DMS79 treated with DMSO at 0.1 percent for 48 hours (cell line): ENCODE data around the gene CBLC.

Source experiments
- DNase-seq: peaks from one replicate; lab custom pipeline; 2025; lab: John Stamatoyannopoulos, UW

CBLC gene

DNA sequence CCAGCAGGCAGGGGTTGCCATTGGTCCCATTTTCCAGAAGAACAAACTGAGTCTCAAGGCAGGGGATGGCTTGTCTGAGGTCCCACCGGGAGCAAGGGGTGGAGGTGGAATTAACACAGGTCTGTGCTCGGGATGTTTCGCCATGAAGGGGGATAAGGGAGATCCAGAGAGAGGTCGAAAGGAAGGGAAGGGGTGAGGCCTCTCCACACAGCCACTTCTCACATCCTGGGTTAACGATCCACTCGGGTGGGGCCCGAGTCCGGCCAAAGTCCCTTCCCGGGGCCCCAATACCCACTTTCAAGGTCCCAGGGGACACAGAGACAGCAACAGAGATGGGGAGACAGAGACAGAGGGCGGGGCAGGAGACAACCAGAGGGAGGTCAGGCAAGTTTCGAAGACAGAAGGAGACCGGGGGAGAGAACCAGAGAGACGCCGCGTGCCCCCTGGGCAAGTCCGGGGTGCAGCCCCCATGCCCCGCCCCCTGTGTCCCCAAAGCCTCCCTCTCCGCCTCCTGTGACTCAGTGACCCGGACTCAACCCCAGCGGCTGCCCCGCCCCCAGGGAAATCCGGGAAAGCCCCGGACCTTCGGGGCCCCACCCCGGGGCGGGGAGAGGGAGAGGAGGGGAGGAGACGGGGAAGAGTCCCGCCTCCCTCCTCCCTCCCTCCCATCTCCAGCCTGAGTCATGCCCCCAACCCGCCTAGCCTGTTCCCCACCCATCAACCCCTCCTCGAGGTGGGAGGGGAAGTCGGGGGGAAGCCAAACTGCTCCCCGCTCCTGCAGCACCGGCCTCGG is 30.5 kb upstream of the CBLC start:
- peak; percentile 8 for DNase-seq

DNA sequence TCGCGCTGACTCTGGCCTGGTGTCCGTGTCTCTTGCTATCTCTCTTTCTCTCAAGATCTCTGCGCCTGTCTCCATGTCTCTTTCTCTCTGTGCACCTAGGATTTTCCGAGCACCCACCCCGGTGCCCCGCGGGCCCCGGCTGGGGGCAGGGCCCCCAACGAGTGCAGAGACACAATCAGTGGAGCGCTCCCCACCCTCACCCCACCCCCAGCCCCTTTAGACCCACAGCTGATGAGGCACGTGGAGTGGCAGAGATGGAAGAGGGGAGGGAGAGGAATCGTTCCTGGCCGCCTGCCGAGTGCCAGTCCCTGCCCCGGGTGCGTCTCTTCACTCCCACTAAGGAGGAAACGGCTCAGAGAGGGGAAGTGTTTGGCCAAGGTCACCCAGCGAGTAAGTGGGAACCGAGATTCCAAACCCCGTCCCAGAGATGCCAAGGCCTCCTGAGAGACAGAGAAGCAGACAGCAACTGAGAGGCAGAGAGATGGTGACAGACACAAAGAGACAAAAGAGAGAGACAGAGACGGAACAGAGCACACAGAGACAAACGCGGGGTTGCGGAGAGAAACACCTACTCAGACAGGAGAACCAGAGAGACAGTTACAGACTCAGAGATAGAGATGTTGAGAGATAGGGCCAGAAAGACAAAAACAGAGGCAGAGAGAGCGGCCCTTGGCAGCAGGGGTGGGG is 29.8 kb upstream of the CBLC start:
- DNase-seq, result peak; percentile 16

DNA sequence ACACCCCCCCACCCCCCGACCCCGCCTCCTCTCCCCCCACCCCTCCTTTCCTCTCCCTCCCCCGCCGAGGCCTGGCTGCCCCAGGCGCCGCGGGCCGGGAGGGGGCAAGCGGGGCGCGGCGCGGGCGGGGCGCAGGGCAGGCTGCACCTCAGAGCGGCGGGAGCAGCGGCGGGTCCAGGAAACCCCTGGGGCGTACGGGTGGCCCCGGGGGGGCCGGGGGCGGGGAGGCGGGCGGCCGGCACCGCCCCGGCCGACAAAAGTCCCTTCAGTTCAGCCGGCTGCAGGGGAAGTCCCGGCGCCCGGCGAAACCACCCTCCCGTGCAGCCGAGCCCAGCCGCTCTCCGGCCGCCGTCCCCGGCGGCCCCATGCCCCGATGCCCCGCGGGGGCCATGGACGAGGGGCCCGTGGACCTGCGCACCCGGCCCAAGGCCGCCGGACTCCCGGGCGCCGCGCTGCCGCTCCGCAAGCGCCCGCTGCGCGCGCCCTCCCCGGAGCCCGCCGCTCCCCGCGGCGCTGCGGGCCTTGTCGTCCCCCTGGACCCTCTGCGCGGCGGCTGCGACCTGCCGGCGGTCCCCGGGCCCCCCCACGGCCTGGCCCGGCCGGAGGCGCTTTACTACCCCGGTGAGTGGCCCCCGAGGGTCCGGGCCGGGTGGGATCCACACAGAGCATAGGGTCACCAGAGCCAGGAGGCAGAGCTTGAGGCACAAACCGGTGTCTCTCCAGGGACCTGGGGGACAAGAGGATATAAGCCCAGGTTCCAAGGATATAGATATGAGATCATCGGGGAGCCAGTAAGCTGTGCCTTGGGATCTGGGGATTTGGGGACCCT is 29.1 kb upstream of the CBLC start, which contains the start of gene BCL3:
BCL3 (plus strand) TSS at position 283 of the 829 bp plus-strand sequence; CDS start at position 366, 83 bp downstream.
- no peak for DNase-seq

DNA sequence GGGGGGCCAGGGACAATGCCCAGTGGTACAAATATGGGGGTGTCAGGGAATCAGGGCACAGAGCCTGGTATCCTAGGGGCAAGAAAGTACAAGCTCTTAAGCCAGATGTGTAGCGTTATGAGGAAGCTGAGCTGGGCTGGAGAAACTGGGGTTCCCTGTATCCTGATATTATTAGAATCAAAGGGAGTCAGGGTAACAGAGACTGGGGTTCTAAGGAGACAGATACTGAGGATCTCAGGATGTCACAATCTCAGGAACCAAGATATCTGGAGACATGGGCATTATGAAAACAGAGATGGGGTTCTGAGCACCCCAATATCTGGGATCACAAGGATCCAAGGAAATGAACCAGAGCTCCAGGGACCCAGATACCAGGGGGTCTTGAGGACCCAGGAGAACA is 28.4 kb upstream of the CBLC start:
- DNase-seq, result no peak

DNA sequence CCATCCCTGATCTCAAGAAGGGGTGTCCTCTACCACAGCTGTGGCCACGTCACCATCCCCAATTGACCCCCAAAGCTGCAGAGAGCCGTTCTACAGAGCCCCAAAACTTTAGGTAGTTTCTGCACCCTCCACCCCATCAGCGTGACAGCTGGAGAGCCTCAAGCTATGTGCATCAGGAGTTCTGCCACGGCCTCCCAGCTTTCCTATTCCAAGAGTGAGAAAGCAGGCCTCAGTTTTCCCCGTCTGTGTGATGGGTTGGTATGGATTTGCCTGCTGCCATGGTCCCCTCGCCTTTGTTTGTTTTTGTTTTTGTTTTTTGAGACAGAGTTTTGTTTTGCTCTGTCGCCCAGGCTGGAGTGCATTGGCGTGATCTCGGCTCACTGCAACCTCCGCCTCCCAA is 27.7 kb upstream of the CBLC start:
- no peak for DNase-seq

DNA sequence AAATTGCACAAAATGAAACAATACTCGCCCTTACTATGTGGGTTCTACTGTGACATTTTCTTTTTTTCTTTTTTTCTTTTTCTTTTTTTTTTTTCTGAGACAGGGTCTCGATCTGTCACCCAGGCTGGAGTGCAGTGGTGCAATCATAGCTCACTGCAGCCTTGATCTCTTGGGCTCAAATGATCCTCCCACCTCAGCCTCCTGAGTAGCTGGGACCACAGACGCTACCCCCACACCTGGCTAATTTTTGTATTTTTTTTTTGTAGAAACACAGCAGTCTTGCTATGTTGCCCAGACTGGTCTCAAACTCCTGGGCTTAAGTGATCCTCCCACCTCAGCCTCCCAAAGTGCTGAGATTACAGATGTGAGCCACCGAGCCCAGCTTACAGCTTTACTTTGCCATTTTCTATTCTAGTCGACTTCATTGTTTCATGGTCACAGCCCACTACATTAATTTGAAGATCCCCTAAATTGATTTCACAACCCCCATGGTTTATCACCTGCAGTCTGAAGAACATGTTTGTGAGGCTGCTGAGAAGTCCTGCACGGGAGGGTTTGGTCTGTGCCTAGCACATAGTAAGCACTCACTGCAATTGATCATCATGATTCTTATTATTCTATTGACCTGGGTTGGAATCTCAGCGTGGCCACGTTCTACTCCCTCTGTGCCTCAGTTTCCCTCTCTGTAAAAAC is 25.4 kb upstream of the CBLC start:
- DNase-seq, result no peak

DNA sequence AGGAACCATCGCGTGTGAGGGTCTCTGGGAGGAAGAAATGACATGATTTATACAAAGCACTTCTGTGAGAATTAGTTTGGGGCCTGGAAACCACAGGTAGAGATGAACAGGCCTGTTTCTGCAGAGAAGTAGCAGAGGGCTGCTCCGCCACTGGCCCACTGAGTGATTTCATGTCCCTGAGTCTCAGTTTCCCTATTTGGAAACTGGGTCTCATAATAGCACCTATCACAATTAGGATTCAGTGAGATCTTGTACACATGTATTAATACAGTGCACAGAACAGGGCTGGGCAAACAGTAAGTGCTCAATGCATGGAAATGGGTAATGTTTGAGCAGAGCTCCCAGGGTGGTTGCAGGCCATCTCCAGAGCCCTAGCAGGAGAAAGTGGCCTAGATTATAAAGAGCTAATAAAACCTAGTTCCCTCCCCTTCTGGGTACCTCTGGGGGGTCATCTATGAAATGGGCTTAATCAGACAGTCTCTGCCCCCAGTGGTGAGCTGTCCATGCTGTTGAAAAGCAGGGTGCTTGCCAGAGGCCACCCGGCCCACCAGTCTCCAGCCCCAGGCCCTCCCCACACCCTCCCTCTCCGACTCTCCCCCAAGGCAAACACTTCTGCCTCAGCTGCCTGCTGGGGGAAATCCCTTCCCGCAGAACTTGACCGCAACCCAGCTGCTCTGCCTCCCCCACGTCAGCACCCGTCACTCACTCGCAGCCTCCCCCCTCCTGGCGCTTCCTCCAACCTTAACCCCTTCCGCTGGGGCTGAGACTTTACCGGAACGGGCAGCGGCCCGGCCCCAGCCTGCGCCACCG is 24.7 kb upstream of the CBLC start:
- peak; percentile 58 for DNase-seq

DNA sequence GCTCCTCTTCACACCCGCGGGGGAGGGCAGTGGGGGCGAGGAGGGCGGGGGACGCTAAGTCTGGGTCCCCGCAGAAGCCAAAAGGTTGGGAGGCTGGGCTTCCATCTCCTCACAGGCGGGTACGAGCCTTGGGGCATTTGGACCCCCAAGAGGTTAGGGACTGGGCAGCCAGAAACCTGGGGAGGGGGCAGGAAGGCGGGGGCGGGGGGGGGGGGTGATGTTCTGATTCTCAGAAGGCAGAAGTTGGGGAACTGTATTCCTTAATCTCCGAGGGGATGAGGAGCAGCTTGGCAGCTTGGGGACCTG is 24.1 kb upstream of the CBLC start:
- no peak for DNase-seq

DNA sequence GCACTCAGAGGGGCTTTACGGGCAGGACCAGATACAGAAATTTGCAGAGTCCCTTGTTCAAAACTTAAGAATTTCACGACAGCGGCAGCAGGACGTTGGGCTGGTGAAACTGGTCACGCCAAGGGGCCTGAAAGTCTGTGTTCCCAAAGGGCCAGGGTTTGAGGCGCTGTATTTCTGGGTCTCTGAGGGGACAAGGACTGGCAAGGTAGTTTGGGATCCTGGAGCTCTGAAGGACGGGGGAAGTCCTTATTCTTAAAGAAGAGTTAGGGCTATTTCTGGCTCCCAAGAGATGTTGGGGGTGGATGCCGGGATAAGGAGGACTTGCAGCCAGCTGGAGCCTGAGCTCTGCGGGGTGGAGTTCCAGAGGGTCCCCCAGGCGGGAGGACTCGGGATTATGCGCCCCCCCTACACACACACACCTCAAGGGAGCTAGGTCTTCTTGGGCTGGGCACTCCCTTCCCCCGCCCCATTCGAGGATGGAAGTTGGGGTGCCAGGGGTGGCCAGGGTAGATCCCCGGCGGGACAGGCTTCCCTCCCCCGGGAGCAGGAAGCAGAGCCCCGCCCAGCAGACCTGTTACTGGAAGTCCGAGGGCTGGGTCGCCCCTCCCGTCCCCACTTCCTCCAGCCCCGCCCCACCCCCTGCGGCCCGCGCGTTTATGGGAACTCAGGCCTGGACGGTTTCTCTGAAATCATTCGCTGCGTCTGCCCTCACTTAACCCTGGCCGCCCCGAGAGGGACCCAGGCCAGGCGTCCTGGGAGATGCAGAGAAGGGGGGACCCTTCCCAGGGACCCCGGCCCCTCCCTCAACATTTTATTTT is 23.5 kb upstream of the CBLC start:
- DNase-seq, result peak; percentile 58

DNA sequence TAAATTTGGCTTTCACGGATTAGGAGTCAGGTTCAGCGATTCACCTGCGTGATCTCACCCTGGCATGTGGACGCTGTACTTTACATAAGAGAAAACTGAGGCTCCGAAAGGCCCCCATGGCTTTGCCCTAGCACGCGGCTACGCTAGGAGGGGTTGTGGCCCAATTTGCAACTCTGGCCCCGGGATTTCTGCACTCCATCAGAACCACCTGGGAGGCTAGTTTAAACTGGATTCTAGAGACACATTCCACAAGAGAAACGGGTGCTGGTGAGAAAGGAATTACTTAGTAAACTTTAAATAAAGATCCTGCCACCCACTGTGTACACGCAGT is 23.0 kb upstream of the CBLC start:
- no peak for DNase-seq

DNA sequence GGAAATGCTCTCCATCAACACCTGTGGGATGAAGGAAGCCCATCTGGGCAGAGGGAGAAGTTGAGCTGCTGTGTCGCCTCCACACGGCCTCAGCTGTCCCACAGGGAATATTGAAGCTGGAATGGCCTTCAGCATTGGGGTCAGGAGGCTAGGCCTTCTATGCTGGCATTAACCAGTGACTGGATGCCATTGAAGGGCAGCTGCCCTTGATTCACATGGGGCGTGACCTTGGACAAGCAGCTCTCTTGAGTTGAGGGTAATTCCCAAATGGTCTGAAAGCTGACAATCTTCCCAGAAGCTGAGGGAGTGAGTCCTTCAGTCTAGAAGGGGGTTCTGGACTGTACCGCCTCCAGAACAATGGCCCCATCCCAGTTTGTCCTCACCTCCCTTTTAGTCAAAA is 22.5 kb upstream of the CBLC start:
- no peak for DNase-seq

DNA sequence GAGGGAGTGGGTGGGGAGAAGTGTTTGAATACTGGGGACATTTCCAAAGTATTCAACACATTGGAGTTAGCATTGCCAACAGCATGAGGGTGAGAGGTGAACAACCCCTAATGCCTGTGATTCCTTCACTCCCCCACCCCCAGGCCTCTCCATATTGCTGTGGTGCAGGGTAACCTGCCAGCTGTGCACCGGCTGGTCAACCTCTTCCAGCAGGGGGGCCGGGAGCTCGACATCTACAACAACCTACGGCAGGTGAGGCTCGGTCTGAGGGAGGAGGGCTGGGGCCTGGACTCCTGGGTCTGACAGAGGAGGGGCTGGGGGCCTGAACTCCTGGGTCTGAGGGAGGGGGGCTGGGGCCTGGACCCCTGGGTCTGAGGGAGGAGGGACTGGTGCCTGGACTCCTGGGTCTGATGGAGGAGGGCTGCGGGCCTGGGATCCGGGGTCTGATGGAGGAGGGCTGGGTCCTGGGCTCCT is 21.6 kb upstream of the CBLC start:
- no peak for DNase-seq

DNA sequence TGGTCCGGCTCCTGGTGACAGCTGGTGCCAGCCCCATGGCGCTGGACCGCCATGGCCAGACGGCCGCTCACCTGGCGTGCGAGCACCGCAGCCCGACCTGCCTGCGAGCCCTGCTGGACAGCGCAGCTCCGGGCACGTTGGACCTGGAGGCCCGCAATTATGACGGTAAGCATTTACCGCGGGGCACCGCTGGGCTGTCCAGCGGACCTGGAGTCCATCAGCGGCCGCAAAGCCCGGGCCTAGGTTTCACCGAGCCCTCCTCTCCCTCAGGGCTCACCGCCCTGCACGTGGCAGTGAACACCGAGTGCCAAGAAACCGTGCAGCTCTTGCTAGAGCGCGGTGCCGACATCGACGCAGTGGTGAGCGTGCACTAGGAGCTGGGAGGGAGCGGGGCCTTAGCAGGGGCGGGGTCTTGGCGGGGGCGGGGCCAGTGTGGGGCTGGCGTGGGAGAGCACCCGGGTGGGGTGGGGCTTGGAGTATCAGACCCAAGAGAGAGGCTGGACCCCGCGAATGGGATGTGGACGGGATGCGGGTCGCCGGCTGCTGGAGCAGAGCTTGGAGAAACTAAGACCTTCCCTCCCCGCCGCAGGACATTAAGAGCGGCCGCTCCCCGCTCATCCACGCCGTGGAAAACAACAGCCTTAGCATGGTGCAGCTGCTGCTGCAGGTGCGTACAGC is 20.5 kb upstream of the CBLC start:
- DNase-seq, result no peak

DNA sequence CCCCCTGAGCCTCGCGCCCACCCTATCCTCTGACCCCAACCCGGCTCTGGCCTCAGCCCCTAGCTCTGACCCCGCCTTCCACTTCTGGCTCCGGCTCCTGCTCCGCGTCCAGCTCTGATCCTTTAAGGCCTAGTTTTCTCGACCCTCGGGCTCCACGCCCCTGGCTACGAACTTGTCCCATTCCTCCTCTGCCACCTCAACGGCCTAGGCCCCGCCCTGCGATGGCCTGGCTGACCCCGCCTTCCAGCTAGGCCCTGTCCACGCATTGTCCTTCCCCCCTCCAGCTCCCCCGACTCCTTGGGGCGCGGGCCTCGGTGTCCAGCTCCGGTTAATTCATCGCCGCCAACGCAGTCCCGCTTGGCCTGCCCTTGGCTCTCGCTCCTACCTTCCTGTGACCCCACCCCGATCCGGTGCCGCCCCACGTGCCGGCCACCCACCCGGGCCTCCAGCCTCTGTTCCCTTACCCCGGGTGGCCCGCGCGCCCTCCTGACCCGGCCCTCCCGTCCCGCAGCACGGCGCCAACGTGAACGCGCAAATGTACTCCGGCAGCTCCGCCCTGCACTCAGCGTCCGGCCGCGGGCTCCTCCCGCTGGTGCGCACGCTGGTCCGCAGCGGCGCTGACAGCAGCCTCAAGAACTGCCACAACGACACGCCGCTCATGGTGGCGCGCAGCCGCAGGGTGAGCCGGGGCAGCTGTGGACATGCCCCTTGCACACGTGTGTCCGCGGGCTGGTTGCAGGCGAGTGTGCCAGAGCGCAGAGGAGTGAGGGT is 19.8 kb upstream of the CBLC start:
- no peak for DNase-seq

DNA sequence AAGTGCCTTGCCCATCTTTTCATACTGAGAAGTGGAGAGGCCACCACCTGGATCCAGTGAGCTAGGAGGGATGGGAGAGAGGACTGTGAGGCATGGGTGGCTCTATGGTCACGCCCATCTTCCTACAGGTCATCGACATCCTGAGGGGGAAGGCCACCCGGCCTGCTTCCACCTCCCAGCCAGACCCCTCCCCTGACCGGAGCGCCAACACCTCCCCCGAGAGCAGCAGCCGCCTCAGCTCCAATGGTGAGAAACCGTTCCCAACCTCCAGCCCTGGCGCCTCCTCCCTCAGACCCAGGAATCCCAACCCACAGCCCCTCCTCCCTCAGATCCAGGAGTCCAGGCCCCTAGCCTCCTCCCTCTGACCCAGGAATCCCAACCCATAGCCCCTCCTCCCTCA is 19.1 kb upstream of the CBLC start:
- DNase-seq, result no peak

DNA sequence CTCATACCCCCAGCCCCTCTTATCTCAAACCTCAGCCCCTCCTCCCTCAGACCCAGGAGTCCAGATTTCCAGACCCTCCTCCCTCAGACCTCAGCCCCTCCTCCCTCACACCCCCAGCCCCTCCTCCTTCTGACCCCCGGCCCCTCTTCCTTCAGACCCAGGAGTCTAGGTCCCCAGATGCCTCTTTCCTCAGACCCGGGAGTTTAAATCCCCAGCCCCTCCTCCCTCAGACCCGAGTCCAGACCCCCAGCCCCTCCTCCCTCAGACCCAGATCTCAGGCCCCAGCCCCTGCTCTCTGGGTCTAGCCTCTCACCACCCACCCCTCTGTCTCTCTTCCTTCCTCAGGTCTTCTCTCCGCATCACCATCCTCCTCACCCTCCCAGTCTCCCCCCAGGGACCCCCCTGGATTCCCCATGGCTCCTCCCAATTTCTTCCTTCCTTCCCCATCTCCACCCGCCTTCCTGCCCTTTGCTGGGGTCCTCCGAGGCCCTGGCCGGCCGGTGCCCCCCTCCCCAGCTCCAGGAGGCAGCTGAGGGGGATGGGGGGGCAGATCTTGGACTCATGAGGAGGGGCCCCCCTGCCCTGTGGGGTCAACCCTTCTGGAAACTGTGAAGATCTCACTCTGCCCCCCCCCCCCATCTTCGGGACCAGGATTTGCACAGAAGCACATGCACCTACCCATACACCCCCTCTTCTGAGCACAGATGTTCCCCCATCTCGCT is 18.4 kb upstream of the CBLC start:
- no peak for DNase-seq

DNA sequence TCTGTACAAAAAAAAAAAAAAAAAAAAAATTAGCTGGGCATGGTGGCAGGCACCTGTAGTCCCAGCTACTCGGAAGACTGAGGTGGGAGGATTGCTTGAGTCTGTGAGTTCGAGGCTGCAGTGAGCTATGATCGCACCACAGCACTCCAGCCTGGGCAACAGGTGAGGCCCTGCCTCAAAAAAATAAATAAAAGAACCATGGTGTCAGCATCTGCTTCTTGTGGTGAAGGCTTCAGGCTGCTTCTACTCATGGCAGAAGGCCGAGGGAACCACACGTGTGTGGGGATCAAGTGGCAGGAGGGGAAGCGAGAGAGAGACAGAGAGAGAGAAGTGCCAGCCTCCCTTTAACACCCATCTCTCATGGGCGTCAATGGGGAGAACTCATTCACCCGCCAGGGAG is 15.7 kb upstream of the CBLC start:
- no peak for DNase-seq
